22Rv1 (cell line): ENCODE data around the gene ATF6B.
A peak's percentile ranks its signal among the peaks of the same experiment; 100 is the strongest.

Source experiments
- H3K27ac ChIP-seq: fragments of 450-650 bp; 2 replicates; pipeline ENCODE4 v1.5.1; 2017
- CTCF ChIP-seq: fragments of 450-650 bp; IDR thresholded peaks from 2 replicates; pipeline ENCODE4 v1.5.1; 2017; ENCODE audit warnings: mild to moderate bottlenecking
- ZFX ChIP-seq: fragments of 450-650 bp; IDR thresholded peaks from 2 replicates; pipeline ENCODE4 v1.6.1; 2017; ENCODE audit warnings: antibody characterized with exemption, borderline replicate concordance

Gene ATF6B

DNA sequence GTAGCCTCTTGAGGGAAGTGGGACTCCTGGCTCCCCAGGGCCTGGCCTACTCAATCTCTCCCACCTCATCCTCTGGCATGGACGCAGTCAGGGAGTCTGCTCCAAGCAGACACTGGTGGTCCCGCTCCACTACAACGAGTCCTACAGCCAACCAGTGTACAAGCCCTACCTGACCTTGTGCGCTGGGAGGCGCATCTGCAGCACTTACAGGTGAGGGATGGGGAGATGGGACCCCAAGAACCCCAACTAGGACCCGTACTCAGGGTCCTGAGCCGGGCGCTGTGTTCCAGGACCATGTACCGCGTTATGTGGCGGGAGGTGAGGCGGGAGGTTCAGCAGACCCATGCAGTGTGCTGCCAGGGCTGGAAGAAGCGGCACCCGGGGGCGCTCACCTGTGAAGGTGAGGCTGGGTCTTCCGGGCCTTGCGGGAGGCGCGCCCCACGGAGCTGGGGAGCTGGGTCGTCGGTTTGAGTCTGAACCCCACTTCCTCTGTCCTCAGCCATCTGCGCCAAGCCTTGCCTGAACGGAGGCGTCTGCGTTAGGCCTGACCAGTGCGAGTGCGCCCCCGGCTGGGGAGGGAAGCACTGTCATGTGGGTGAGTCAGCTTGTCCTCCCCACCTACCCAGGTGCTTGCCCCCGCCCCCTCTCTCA lies 38.5 kb upstream of the ATF6B start:
- H3K27ac ChIP-seq: peak overlapping the region; percentile 35; the same call in 1 of the 2 replicates
- TF ChIP-seq CTCF (peak; percentile 22; the same call in 1 of the 2 replicates), ZFX (no peak)

DNA sequence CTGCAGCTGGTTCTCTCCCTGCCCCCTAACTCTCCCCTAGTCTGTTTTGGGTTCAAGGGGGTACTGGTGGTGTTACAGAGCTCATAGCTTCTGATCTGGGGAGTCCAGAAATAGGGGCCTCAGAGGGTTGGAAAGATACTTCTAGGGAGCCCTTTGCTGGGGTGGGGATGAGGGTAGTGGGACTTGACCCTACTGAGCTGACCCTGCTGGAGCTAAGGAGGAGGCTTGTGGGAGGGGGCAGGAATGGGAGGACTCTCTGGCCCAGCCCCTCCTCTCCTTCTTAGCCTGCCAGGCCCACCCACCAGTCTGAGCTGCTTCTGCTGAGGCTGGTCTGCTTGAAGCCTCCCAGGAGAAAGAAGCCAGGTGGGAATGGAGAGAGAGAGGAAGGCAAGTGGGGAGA lies 36.2 kb upstream of the ATF6B start, which contains the start of gene EGFL8:
Gene EGFL8, plus strand, starts transcription at position 301 of the 400 bp plus-strand sequence. CDS start 1,571 bp downstream, outside the sequence.
- no peak within 1 kb of the TSS for H3K27ac ChIP-seq
- TF ChIP-seq CTCF: no peak
- no peak for TF ChIP-seq ZFX

GRCh38 chr6:32163559-32164258 lies 35.7 kb upstream of the ATF6B start:
- TF ChIP-seq CTCF (no peak), ZFX (no peak)
- H3K27ac ChIP-seq: no peak overlapping the region

DNA sequence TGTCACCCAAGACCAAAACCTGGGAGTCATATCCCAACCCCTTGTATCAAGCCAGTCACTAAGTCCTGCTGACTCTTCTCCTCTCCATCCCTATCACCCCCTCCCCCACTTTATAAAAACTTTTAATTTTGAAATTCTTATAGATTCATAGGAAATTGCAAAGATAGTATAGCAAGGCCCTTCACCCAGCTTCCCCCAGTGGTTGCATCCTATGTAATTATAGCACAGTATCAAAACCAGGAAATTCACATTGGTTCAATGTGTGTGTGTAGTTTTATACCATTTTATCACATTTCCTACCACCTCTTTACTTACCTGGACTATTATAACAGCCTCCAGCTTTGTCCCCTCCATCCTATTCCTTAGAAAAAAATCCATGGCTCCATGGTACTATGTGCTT lies 30.0 kb upstream of the ATF6B start:
- H3K27ac ChIP-seq: no peak overlapping the region
- TF ChIP-seq CTCF: no peak
- no peak for TF ChIP-seq ZFX

GRCh38 chr6:32156891-32157290 lies 28.8 kb upstream of the ATF6B start:
- H3K27ac ChIP-seq: no peak overlapping the region
- TF ChIP-seq CTCF: no peak
- no peak for TF ChIP-seq ZFX

DNA sequence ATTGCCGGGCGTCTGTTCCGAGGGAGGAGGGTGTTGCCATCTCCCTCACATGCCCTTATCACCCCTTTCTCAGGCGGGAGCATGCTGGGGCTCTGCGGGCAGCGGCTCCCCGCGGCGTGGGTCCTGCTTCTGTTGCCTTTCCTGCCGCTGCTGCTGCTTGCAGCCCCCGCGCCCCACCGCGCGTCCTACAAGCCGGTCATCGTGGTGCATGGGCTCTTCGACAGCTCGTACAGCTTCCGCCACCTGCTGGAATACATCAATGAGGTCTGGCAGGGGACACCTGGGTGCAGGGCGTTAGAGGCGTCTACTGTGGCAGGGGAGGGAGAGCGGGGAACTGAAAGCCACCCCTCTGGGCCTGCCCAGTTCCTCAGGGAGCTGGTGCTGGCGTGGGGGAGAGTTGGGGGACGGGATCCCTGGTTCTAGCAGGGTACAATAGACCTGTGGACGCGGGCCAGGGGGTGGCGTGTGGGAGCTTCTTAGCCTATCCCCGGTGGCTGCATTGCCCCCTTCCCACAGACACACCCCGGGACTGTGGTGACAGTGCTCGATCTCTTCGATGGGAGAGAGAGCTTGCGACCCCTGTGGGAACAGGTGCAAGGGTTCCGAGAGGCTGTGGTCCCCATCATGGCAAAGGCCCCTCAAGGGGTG lies 26.6 kb upstream of the ATF6B start:
- H3K27ac ChIP-seq: peak overlapping the region; percentile 86

More for the DNA sequence above, 26.6 kb upstream of the ATF6B start:
- TF ChIP-seq CTCF (peak; percentile 83), ZFX (no peak)
